CD4-positive, alpha-beta T cell treated with Interleukin-12 subunit alpha and Interleukin-12 subunit beta, for 1 hour (primary cell): Measurements from ENCODE around the gene AP4B1.
"Not testable (repeated sequence)": the region's sequence is repeated elsewhere in the genome, so short reads cannot be mapped to it uniquely, and the experiment has no call there.

ENCODE experiments used
- DNase-seq: peaks from one replicate; pipeline ENCODE4 v3.0.0-alpha.2; 2020

Gene AP4B1

DNA sequence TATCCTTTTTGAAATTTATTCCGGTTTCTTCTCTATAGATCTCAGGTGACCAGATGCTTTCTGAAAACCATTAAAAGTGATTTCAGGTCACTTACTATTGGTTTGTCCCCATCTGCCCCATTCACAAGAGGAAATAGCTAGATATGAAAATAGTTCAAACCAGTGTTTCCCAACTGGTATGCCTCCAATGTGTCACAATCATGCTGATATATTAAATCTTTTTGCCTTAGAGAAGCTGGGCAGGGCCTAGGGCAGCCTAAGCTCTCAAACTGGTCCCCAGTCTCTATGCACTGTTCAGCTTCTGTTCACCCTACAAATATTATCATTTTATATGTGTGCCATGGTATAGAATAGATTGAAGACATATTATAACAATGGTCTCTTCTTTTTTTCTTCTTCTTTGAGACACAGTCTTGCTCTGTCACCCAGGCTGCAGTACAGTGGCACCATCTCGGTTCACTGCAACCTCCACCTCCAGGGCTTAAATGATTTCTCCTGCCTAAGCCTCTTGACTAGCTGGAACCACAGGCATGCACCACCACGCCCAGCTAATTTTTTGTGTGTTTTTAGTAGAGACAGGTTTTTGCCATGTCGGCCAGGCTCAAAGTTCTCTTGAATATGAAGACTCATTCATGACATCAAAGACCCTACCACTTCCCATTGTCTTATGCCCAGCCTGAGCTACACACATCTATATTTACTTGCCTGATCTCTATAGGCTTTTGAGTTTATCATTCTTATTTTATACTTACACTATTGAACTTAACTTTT, 48.8 kb downstream of the AP4B1 start:
- DNase-seq, result no peak

DNA sequence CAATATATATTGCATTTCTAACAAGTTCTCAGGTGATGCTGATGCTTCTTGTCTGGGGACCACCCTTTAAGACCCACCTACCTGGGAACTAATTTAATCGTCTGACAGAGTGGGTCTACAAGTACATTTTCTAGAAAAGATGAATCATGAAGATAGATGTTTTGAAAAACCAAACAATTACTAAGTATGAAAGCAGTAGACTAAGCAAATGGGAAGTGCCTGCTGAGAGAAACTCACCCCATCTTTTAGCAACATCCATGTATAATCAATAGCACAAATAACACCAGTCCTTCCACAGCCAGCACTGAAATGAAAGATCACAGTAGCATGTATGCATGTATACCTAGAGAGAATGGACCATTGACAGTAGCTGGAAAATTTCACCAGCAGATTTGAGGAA, 50.4 kb downstream of the AP4B1 start:
- no peak for DNase-seq

DNA sequence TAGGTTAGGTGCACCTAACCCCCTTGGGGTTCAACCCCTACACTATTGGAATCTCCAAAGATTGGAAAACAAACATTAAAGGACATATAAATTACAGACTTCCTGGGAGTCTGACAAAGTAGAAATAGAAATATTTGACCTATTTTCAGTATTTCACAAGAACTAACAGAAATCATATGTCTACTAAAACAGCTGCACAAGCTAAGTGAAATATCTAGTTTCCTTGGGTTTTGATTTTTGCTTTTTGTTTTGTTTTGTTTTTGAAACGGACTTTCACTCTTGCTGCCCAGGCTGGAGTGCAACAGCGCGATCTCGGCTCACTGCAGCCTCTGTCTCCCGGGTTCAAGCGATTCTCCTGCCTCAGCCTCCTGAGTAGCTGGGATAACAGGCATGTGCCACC, 51.9 kb downstream of the AP4B1 start:
- DNase-seq, result not testable (repeated sequence)

DNA sequence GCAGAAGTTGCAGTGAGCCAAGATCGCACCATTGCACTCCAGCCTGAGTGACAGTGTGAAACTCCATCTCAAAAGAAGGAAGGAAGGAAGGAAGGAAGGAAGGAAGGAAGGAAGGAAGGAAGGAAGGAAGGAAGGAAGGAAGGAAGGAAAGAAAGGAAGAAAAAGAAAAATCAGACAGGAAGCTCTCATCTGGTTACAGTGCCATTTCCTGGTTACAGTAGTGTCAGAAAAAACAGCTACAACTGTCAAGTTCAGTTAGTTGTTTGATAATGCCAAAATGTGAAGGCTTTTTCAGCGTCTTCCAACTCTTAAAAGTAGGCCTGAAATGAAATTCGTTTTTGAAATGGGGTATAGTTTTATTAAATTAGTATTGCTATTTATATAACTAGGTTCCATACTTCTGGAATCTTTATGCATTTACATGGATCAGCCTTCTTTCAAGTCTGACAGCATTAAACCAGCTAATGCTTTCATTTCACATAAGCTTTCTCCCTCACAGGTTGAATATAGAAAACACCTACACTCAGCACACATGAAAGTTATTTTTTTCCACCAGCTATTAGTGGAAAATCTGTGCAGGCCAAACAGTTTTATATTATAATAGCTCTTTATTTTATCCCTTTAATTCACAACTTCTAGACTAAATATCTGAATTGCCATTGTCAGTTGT, 54.3 kb downstream of the AP4B1 start:
- peak; percentile 21 for DNase-seq

DNA sequence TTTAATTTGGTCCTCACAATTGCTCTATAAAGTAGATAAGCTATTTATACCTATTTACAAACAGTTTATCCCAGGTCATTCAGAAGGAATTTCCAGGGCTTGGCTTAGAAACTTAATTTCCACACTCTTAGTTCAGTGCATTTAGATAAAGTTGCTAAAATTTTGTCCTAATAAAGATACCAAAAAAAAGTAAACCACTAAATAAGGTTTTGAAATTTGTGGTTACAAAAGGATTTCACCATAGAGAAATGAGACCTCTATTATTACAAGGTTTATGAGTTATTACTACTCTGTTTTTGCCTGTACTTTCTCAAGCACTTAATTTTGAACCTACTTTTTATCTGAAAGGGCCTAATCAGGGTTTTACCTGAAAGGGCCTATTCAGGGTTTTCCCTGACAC, 55.5 kb downstream of the AP4B1 start:
- DNase-seq, result no peak

DNA sequence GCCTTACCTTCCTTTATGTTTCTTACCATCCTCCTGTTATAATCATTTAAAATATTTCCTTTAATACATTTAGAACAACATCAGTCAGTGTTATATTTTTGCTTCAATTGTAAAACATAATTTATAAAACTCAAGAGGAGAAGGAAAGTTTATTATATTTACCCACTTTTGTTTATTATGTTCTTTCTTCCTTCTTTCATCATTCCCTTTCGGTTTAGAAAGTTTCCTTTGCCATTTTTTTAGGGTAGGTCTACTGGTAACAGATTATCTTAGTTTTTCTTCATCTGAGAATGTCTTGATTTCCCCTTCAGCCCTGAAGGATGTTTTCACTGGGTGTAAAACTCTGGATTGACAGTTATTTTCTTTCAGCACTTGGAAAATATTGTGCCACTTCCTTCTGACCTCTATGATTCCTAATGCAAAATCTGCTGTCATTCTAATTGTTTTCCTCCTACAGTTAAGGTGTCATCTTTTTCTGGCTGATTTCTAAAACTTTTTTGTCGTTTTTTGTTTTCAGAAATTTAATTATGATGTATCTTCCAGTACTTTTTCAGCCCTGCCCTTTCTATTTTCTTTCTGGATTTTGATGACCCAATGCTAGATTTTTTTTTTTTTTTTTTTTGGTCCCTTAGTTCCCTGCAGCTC, 58.1 kb downstream of the AP4B1 start:
- DNase-seq, result no peak
